Neural progenitor cell (in vitro differentiated cells): ENCODE results near the gene CXCL12. TPM values are rescaled to one million over a fixed set of nuclear protein-coding genes. Genes with fewer than 3 reads are reported as not detected.

Source experiments
- DNase-seq: peaks from one replicate; pipeline ENCODE4 v3.0.0-alpha.2; 2016; ENCODE audit warnings: low spot score
- H2AFZ ChIP-seq: fragments of 200-600 bp; sonication (generic); replicated peaks from 2 replicates; pipeline ENCODE4 v1.6.1; 2016; ENCODE audit warnings: antibody characterized with exemption
- H3F3A ChIP-seq: fragments of 200-600 bp; sonication (generic); 2 replicates; pipeline ENCODE4 v1.6.1; 2016; ENCODE audit warnings: antibody characterized with exemption, low read depth
- H3K27ac ChIP-seq: fragments of 200-600 bp; sonication (generic); 2 replicates; pipeline ENCODE4 v1.5.1; 2016; ENCODE audit warnings: mild to moderate bottlenecking
- H3K27me3 ChIP-seq: fragments of 200-600 bp; sonication (generic); 2 replicates; pipeline ENCODE4 v1.6.1; 2016; ENCODE audit warnings: mild to moderate bottlenecking, moderate library complexity
- H3K36me3 ChIP-seq: fragments of 200-600 bp; sonication (generic); 2 replicates; pipeline ENCODE4 v1.5.1; 2016
- H3K4me1 ChIP-seq: fragments of 200-600 bp; sonication (generic); 2 replicates; pipeline ENCODE4 v1.6.1; 2016; ENCODE audit warnings: mixed run types
- H3K4me2 ChIP-seq: fragments of 200-600 bp; sonication (generic); 2 replicates; pipeline ENCODE4 v1.6.1; 2016
- H3K4me3 ChIP-seq: fragments of 200-600 bp; sonication (generic); 2 replicates; pipeline ENCODE4 v1.5.1; 2016
- H3K79me2 ChIP-seq: fragments of 200-600 bp; sonication (generic); 2 replicates; pipeline ENCODE4 v1.6.1; 2016; ENCODE audit warnings: low read depth
- H3K9ac ChIP-seq: fragments of 200-600 bp; sonication (generic); 2 replicates; pipeline ENCODE4 v1.6.1; 2016
- H3K9me3 ChIP-seq: fragments of 200-600 bp; sonication (generic); 2 replicates; pipeline ENCODE4 v1.5.1; 2016; ENCODE audit warnings: low read depth
- H4K20me1 ChIP-seq: fragments of 200-600 bp; sonication (generic); 2 replicates; pipeline ENCODE4 v1.6.1; 2016; ENCODE audit warnings: low read depth
- H3K27ac Mint-ChIP-seq: 3 replicates; pipeline ENCODE4 v1.8.0; 2021; ENCODE audit warnings: mixed read lengths
- H3K27me3 Mint-ChIP-seq: 2 replicates; pipeline ENCODE4 v1.8.0; 2022; ENCODE audit warnings: low read depth, mild to moderate bottlenecking, inconsistent platforms, moderate library complexity, mixed read lengths; ENCODE audit not compliant: insufficient read depth
- H3K36me3 Mint-ChIP-seq: 3 replicates; pipeline ENCODE4 v1.8.0; 2021; ENCODE audit warnings: mixed read lengths
- H3K4me1 Mint-ChIP-seq: 3 replicates; pipeline ENCODE4 v1.8.0; 2021; ENCODE audit warnings: mixed read lengths
- H3K4me3 Mint-ChIP-seq: 3 replicates; pipeline ENCODE4 v1.8.0; 2021; ENCODE audit warnings: mild to moderate bottlenecking, moderate library complexity, mixed read lengths
- H3K9me3 Mint-ChIP-seq: 3 replicates; pipeline ENCODE4 v1.8.0; 2020; ENCODE audit warnings: mixed read lengths
- EZH2 ChIP-seq: fragments of 200-600 bp; sonication (generic); IDR thresholded peaks from 2 replicates; pipeline ENCODE4 v1.6.1; 2017; ENCODE audit warnings: antibody characterized with exemption, mild to moderate bottlenecking, moderate library complexity
- EZH2phosphoT487 ChIP-seq: fragments of 200-600 bp; sonication (generic); IDR thresholded peaks from 2 replicates; pipeline ENCODE4 v1.6.1; 2017; ENCODE audit warnings: antibody characterized with exemption
- total RNA-seq: library from RNA; depleted of rRNA; stranded (reverse); fragments of >200 nt; gene quantifications from 2 replicates; pipeline ENCODE4 v1.2.3, GENCODE V29; 2015; ENCODE audit warnings: low replicate concordance
- TF ChIP-seq, protein P1 (sequence below): fragments of 200-600 bp; sonication (generic); IDR thresholded peaks from 2 replicates; pipeline ENCODE4 v1.5.1; 2017; ENCODE audit warnings: antibody characterized with exemption, mild to moderate bottlenecking

Gene CXCL12
- total RNA-seq, 1 donor from 2014 or later, result 0.09 TPM

- Histone ChIP-seq H3K27ac (no peak overlapping the region), H3K4me3 (no peak overlapping the region), H3K9me3 (no peaks in the 10 kb centered on the region), H4K20me1 (no peaks in the 10 kb centered on the region), H3K4me1 (no peaks in the 10 kb centered on the region), H3K9ac (no peak overlapping the region), H2AFZ (no peak overlapping the region), H3F3A (no peaks in the 10 kb centered on the region), H3K36me3 (no peaks in the 10 kb centered on the region), H3K27me3 (no peaks in the 10 kb centered on the region), H3K79me2 (no peaks in the 10 kb centered on the region), H3K4me2 (no peak overlapping the region)
- Mint-ChIP-seq H3K27me3 (peaks cover 11% of the 10 kb centered on the region), H3K4me3 (no peak overlapping the region), H3K9me3 (peaks cover 19% of the 10 kb centered on the region), H3K4me1 (no peaks in the 10 kb centered on the region), H3K36me3 (no peaks in the 10 kb centered on the region), H3K27ac (no peak overlapping the region)
- no peak for TF ChIP-seq EZH2
- TF ChIP-seq, protein P1, sequence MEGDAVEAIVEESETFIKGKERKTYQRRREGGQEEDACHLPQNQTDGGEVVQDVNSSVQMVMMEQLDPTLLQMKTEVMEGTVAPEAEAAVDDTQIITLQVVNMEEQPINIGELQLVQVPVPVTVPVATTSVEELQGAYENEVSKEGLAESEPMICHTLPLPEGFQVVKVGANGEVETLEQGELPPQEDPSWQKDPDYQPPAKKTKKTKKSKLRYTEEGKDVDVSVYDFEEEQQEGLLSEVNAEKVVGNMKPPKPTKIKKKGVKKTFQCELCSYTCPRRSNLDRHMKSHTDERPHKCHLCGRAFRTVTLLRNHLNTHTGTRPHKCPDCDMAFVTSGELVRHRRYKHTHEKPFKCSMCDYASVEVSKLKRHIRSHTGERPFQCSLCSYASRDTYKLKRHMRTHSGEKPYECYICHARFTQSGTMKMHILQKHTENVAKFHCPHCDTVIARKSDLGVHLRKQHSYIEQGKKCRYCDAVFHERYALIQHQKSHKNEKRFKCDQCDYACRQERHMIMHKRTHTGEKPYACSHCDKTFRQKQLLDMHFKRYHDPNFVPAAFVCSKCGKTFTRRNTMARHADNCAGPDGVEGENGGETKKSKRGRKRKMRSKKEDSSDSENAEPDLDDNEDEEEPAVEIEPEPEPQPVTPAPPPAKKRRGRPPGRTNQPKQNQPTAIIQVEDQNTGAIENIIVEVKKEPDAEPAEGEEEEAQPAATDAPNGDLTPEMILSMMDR, result no peak
- TF ChIP-seq EZH2phosphoT487, result no peak
- no peak for DNase-seq
These were observed 41.5 kb upstream of the CXCL12 start for GRCh38 chr10:44426247-44427034.

- Histone ChIP-seq H4K20me1 (no peaks in the 10 kb centered on the region), H2AFZ (no peak overlapping the region), H3K27ac (no peak overlapping the region), H3K9me3 (no peaks in the 10 kb centered on the region), H3K4me3 (no peak overlapping the region), H3F3A (no peaks in the 10 kb centered on the region), H3K9ac (no peak overlapping the region), H3K4me2 (no peak overlapping the region), H3K36me3 (no peaks in the 10 kb centered on the region), H3K4me1 (no peaks in the 10 kb centered on the region), H3K79me2 (no peaks in the 10 kb centered on the region), H3K27me3 (no peaks in the 10 kb centered on the region)
- TF ChIP-seq EZH2 (no peak), EZH2phosphoT487 (no peak)
- TF ChIP-seq, protein P1, result no peak
- no peaks in the 10 kb centered on the region for H3K36me3 Mint-ChIP-seq
- no peak for DNase-seq
- H3K4me3 Mint-ChIP-seq, result no peak overlapping the region
- H3K27ac Mint-ChIP-seq, result no peak overlapping the region
- peaks cover 13% of the 10 kb centered on the region for H3K9me3 Mint-ChIP-seq
- peaks cover 8% of the 10 kb centered on the region for H3K27me3 Mint-ChIP-seq
- H3K4me1 Mint-ChIP-seq, result no peaks in the 10 kb centered on the region
These were observed 40.6 kb upstream of the CXCL12 start for GRCh38 chr10:44425466-44425865.

DNA sequence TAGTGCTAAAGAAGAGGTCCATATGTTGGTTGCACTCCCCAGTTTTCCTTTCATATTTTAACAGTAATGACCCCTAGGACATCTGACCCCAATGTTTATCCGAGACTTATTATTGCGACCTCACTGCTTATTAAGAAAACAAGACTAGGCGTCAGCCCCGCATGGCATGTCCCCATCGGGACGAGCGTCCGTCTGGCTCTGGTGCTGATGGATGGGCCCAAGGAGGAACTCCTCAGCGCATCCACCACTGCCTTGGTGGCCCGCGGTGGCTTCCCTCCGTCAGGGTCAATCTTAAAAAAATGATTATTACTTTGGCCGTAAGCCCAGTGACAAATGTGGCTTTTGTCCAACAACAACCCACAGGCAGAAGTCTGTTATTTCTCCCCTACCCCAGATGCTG, 40.1 kb upstream of the CXCL12 start:
- H3K27me3 Mint-ChIP-seq, result peaks cover 12% of the 10 kb centered on the region
- no peak overlapping the region for H3K27ac ChIP-seq
- H3F3A ChIP-seq, result no peaks in the 10 kb centered on the region
- H3K4me1 Mint-ChIP-seq, result no peaks in the 10 kb centered on the region
- H3K4me1 ChIP-seq, result no peaks in the 10 kb centered on the region
- no peaks in the 10 kb centered on the region for H3K27me3 ChIP-seq
- H4K20me1 ChIP-seq, result no peaks in the 10 kb centered on the region
- H3K9ac ChIP-seq, result no peak overlapping the region
- H3K4me3 Mint-ChIP-seq, result no peak overlapping the region
- no peaks in the 10 kb centered on the region for H3K36me3 Mint-ChIP-seq
- H3K79me2 ChIP-seq, result no peaks in the 10 kb centered on the region
- H3K4me3 ChIP-seq, result no peak overlapping the region
- no peak overlapping the region for H3K4me2 ChIP-seq
- no peaks in the 10 kb centered on the region for H3K36me3 ChIP-seq
- H3K9me3 Mint-ChIP-seq, result peaks cover 8% of the 10 kb centered on the region
- H3K27ac Mint-ChIP-seq, result no peak overlapping the region
- no peak for DNase-seq
- H3K9me3 ChIP-seq, result no peaks in the 10 kb centered on the region
- TF ChIP-seq EZH2phosphoT487 (no peak), EZH2 (no peak)
- TF ChIP-seq, protein P1, result no peak
- H2AFZ ChIP-seq, result no peak overlapping the region
